Measurements from ENCODE around the gene ZDBF2.
"Not testable (repeated sequence)": the region's sequence is repeated elsewhere in the genome, so short reads cannot be mapped to it uniquely, and the experiment has no call there.

The ZDBF2 gene

GRCh38 chr2:206274434-206275311 lies at the start of gene ZDBF2:
Gene ZDBF2 (plus strand): TSS chr2:206274663. CDS start chr2:206281850, 7,187 bp downstream.
- peak; percentile 37 for DNase-seq

GRCh38 chr2:206225435-206226232 lies 48.8 kb upstream of the ZDBF2 start:
- DNase-seq = peak; percentile 14

- DNase-seq = not testable (repeated sequence)
Observed at GRCh38 chr2:206228636-206229035, 45.8 kb upstream of the ZDBF2 start.

GRCh38 chr2:206229642-206230041 lies 44.8 kb upstream of the ZDBF2 start:
- DNase-seq = no peak

GRCh38 chr2:206230060-206230762 lies 44.3 kb upstream of the ZDBF2 start:
- no peak for DNase-seq

GRCh38 chr2:206231669-206232286 lies 42.7 kb upstream of the ZDBF2 start:
- no peak for DNase-seq

- DNase-seq = no peak
Observed at GRCh38 chr2:206232287-206233035, 42.0 kb upstream of the ZDBF2 start.

- no peak for DNase-seq
Observed at GRCh38 chr2:206239157-206239556, 35.3 kb upstream of the ZDBF2 start.

- no peak for DNase-seq
Observed at GRCh38 chr2:206240327-206240726, 34.1 kb upstream of the ZDBF2 start.

- DNase-seq = no peak
Observed at GRCh38 chr2:206241736-206242135, 32.7 kb upstream of the ZDBF2 start.

GRCh38 chr2:206245265-206245672 lies 29.2 kb upstream of the ZDBF2 start:
- peak; percentile 76 for DNase-seq

GRCh38 chr2:206250041-206250897 lies 24.2 kb upstream of the ZDBF2 start:
- peak; percentile 45 for DNase-seq

- no peak for DNase-seq
Observed at GRCh38 chr2:206253125-206253776, 21.2 kb upstream of the ZDBF2 start.

GRCh38 chr2:206253777-206254166 lies 20.7 kb upstream of the ZDBF2 start:
- DNase-seq = no peak

GRCh38 chr2:206255003-206255402 lies 19.5 kb upstream of the ZDBF2 start:
- DNase-seq = no peak

- DNase-seq = peak; percentile 20
Observed at GRCh38 chr2:206256706-206257205, 17.7 kb upstream of the ZDBF2 start.

- no peak for DNase-seq
Observed at GRCh38 chr2:206257350-206257749, 17.1 kb upstream of the ZDBF2 start.

- no peak for DNase-seq
Observed at GRCh38 chr2:206257861-206258260, 16.6 kb upstream of the ZDBF2 start.

GRCh38 chr2:206258615-206259014 lies 15.8 kb upstream of the ZDBF2 start:
- DNase-seq = not testable (repeated sequence)
